NCI-H187 treated with DMSO at 0.1 percent for 48 hours (cell line): Measurements from ENCODE around the gene SULT4A1.

ENCODE experiments used
- DNase-seq: peaks from one replicate; lab custom pipeline; 2025; lab: John Stamatoyannopoulos, UW

Gene SULT4A1

GRCh38 chr22:43860126-43860525 lies 2.2 kb downstream of the SULT4A1 start:
- no peak for DNase-seq

DNA sequence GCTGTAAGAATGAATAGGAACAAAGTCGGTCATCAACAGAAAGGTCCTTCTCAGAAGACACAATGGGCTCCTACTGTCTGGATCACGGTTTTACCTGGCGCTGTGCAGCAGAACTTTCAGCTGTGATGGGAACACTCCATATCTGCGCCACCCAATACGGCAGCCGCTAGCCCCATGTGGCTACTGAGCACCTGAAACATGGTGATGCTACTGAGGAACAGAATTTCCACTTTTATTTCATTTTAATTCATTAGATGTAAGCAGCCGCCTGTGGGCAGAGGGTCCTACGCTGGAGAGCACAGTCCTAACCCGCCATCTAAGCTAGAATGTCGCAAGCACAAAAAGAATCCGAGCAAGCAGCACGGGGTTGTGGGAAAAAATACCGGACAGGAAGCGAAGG lies 2.7 kb downstream of the SULT4A1 start:
- no peak for DNase-seq

DNA sequence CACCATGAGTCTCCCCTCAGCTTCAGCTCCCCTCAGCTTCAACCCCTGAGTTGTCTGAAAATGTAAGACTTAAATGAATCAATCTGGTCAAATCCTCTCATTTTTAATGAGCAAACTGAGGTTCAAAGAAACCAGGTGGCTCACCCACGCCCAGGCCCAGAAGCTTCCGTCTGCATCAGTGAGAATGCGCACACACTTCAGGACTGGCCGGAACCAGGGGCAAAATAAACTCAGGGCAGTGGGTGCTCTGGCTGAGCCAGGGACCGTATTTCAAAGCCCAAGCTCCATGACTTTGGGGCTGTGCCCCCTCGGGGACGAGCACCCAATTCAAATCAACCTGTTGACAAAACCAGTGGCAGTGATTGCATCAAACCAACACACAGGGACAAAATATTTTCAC lies 3.1 kb downstream of the SULT4A1 start:
- no peak for DNase-seq

- no peak for DNase-seq
Measured at GRCh38 chr22:43858156-43858895, 4.0 kb downstream of the SULT4A1 start.

- DNase-seq = no peak
Measured at GRCh38 chr22:43857367-43857766, 4.9 kb downstream of the SULT4A1 start.

GRCh38 chr22:43855431-43855830 lies 6.9 kb downstream of the SULT4A1 start:
- no peak for DNase-seq

- DNase-seq = no peak
Measured at GRCh38 chr22:43854786-43855271, 7.5 kb downstream of the SULT4A1 start.

- DNase-seq = no peak
Measured at GRCh38 chr22:43854121-43854785, 8.1 kb downstream of the SULT4A1 start.

DNA sequence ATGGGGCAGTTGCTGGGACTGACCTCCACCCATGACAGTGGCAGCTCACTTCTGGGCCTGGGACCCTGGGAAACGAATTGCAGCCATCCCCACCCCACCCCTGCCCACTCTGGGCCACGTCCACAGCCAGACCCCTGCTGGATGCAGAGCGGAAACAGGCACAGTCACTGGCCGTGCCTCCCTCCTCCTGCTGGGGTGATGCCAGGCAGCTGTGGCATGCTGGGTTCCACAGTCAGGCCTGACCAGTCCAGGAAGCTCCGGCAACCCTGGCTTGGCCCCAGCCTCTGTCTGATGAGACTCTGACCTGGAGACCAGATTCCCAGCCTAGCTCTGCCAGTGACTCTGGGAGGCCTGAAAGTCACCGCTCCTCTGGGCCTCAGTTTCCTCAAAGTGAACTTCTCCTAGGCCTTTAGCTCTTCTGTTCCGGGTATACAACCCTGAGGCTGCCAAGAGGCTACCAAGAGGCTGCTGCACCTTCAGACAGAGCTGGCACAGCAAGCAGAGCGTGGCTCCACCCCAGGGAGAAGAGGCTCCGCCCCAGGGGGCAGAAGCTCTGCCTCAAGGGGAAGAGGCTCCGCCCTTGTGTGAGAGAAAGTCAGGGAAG lies 8.9 kb downstream of the SULT4A1 start:
- no peak for DNase-seq

DNA sequence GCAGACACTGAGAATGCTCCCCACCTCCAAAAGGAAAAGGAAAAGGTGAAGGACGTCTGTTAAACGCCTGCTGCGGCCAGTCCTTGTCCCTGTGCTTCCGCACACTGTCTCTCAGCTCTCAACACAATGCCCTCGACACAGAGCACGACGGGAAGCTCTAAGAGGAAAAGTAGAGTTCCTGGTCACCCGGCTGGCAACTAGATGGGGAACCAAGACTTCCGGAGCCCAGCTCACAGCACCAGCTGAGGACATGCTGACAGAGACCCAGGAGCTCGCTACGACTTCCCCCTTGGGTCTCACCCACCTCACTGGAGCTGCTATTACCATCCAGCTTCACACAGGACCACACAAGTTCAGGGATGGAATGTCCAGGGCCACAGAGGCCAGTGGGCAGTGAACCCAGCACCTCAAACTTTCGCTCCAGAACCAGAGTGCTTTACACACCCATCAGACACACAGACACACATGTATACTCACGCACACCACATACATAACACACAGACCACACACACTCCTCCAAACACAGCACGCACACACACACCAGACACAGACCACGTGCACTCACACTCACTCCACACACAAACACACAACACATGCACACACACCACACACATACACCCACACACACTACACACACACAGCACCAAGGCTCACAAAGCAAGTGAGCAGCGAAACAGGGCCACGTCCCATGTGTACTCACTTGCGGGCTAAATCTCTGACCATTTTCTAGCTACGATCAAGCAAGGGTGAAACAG lies 9.6 kb downstream of the SULT4A1 start:
- no peak for DNase-seq

- no peak for DNase-seq
Measured at GRCh38 chr22:43851979-43852307, 10.4 kb downstream of the SULT4A1 start.

GRCh38 chr22:43851058-43851978 lies 11.0 kb downstream of the SULT4A1 start:
- no peak for DNase-seq

DNA sequence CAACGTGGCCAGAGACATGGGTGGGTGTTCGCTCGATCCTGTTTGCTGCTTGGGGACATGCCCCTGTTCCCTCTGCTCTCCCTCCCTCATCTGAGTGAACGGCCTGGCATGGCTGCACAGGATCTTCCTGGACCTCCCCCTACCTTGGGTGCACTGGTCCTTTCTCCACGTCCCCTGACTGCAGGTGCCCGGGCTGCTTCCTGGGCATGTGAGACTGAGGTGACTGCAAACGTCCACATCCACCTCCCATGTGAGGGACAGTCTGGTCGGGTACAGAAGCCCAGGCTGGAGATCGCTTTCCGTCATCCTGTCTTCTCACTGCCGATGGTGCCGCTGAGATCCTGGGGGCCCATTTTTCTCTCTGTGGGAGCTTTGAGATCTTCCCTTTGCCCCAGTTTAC lies 11.8 kb downstream of the SULT4A1 start:
- no peak for DNase-seq

DNA sequence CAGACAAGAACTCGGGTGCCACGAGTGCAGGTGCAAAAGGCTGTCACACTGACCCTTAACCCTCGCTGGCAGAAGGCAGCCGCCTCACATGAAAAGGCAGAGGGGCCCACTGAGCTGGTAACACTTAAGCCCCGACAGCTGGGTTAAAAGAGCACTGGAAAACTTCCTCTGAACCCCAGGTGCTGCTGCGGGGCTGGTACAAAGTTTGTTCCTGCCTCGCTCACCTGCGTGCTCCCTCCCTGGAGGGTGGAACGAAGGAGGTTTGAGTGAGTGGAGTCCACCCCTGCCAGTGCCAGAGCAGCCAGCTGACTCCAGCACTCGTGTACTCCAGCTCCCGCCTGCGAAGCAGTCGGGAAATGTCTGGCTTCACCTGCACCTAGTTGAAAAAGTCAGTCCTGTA lies 12.6 kb downstream of the SULT4A1 start:
- no peak for DNase-seq

- DNase-seq = no peak
Measured at GRCh38 chr22:43848366-43849171, 13.7 kb downstream of the SULT4A1 start.

DNA sequence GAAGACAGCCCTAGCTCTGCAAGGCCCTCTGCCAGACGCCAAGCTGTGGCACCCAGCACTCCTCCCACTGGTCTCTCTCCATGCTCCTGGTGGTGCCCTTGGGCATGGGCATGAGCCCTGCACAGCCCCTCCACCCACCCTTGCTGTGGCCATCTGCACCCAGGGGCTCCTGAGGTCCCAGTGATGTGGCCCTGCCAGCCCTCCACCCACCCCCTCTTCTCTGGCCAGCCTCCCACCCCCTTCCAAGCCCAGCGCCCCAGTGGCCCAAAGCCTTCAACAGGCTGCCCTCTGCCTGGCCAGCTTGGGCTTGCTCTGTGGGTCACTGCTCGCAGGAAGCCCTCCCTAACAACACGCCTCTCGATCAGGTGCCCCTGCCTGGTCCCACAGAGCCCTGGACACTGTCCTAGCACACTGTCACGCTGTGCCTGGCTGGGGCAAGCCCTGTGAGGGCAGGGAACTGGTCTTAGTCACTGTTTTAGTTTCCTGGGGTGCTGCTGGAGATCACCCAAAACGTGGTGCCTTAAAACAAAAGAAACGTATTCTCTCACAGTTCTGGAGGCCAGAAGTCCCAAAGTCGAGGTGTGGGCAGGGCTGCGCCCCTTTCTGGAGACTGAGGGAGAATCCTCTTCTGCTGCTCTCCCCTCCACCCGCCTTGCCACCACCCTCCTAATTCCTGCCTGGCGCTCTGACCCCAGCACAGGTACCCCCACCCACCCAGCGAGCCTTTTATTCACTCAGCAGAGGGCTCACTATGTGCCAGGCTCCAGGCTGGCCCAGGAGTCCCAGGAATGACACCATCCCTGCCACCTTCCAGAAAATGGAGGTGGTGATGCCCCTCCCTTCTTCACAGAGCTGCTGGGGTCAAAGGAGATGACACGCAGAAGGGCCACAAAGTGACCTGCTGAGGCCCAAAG lies 14.7 kb downstream of the SULT4A1 start:
- no peak for DNase-seq

- no peak for DNase-seq
Measured at GRCh38 chr22:43846966-43847365, 15.3 kb downstream of the SULT4A1 start.

DNA sequence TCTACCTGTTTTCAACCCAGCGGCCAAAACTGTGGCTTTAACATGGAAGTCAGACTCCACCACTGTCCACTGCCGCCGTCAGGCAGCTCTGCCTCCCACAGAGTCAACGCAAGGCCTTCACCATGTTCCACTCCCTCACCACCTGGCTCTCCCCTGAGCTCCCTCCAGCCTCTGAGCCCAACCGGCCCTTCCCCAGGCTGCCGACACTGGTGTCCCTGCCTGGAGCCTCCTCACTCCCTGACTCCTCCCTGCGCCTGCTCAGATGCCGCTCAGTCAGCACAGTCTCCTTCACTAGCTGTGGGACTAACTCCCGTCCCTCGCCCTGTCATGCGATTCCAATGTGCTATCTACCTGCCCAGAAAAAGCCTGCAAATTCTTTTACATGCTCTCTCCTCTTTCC lies 16.3 kb downstream of the SULT4A1 start:
- DNase-seq = no peak
